CD1c-positive myeloid dendritic cell (primary cell): ENCODE measurements around the gene TMEM223.
"Not testable (repeated sequence)": the region's sequence is repeated elsewhere in the genome, so short reads cannot be mapped to it uniquely, and the experiment has no call there.

Experiments
- DNase-seq: peaks from one replicate; pipeline ENCODE4 v3.0.0-alpha.2; 2016; ENCODE audit errors: extremely low spot score

TMEM223 gene

GRCh38 chr11:62752994-62753735 is 38.6 kb downstream of the TMEM223 start:
- no peak for DNase-seq

DNA sequence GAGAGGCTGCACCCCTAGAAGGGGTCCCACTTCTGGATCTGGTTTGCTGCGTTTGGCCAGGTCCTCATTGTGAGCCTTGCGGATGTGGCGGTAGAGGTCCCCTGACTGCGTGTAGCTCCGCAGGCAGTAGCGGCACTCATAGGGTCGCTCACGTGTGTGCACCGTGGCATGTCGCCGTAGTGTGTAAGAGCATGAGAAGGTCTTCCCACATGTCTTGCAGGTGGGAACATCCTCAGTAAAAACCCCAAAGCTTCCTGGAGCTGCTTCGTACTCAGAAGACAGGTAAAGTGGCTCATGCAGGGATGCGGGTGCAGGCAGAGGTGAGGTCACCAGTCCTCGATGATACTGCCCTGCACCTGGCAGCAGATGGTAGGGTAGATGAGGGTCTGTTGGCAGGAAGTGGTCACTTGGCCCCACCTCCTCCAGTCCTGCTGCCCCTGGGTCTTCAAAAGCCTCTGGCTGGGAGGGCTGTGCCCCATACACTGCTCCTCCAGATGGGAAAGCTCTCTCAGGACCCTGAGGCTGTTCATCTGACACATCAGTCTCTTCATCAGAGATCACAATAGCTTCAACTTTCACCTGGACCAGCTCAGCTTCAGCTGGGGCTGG is 39.5 kb downstream of the TMEM223 start:
- no peak for DNase-seq

GRCh38 chr11:62749931-62750330 is 41.9 kb downstream of the TMEM223 start:
- not testable (repeated sequence) for DNase-seq

GRCh38 chr11:62747475-62748160 is 44.2 kb downstream of the TMEM223 start:
- no peak for DNase-seq
